ENCODE data around the gene BAAT. TPM values are rescaled to one million over a fixed set of nuclear protein-coding genes. Genes with fewer than 3 reads are reported as not detected.

BAAT gene
- total and polyA plus RNA-seq, 2 of the 13 experiments (the other 11 are each of a cell fraction or from before 2014, with no cell fraction given), result 0.71 to 7.9 TPM

DNA sequence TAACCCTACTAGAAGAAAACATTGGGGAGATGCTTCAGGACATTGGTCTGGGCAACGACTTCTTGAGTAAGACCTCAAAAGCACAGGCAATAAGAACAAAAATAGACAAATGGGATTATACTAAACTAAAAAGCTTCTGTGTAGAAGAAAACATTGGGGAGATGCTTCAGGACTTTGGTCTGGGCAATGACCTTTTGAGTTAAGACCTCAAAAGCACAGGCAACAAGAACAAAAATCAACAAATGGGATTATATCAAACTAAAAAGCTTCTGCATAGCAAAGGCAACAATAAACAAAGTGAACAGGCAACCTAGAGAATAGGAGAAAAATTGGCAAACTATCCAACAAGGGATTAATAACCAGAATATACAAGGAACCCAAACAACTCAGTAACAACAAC, 9.9 kb upstream of the BAAT start (continued):
- TF ChIP-seq KIAA2018 (CRISPR knock-in tag; IDR thresholded peaks at IDR 0.05; ENCODE audit: borderline replicate concordance), result no peak
- TF ChIP-seq PAX8 (CRISPR knock-in tag; IDR thresholded peaks at IDR 0.05; ENCODE audit: borderline replicate concordance), result no peak
- TF ChIP-seq MAFG (CRISPR knock-in tag; IDR thresholded peaks at IDR 0.05), result no peak
- TF ChIP-seq THAP11 (CRISPR knock-in tag; IDR thresholded peaks at IDR 0.05), result no peak
- TF ChIP-seq GATAD2A (CRISPR knock-in tag; IDR thresholded peaks at IDR 0.05), result peak; percentile 17; the same call in 1 of the 2 replicates
- TF ChIP-seq POLR2AphosphoS2 (IDR thresholded peaks at IDR 0.05; ENCODE audit: low read depth, low read length), result no peak
- 0 out of 2 replicates have a peak, but pooled peaks have one; percentile 42 for TF ChIP-seq ZNF280D (CRISPR knock-in tag; IDR thresholded peaks at IDR 0.05)
- no peak for TF ChIP-seq ETV6 (CRISPR knock-in tag; conservative IDR thresholded peaks at IDR 0.05)
- TF ChIP-seq, protein P1, sequence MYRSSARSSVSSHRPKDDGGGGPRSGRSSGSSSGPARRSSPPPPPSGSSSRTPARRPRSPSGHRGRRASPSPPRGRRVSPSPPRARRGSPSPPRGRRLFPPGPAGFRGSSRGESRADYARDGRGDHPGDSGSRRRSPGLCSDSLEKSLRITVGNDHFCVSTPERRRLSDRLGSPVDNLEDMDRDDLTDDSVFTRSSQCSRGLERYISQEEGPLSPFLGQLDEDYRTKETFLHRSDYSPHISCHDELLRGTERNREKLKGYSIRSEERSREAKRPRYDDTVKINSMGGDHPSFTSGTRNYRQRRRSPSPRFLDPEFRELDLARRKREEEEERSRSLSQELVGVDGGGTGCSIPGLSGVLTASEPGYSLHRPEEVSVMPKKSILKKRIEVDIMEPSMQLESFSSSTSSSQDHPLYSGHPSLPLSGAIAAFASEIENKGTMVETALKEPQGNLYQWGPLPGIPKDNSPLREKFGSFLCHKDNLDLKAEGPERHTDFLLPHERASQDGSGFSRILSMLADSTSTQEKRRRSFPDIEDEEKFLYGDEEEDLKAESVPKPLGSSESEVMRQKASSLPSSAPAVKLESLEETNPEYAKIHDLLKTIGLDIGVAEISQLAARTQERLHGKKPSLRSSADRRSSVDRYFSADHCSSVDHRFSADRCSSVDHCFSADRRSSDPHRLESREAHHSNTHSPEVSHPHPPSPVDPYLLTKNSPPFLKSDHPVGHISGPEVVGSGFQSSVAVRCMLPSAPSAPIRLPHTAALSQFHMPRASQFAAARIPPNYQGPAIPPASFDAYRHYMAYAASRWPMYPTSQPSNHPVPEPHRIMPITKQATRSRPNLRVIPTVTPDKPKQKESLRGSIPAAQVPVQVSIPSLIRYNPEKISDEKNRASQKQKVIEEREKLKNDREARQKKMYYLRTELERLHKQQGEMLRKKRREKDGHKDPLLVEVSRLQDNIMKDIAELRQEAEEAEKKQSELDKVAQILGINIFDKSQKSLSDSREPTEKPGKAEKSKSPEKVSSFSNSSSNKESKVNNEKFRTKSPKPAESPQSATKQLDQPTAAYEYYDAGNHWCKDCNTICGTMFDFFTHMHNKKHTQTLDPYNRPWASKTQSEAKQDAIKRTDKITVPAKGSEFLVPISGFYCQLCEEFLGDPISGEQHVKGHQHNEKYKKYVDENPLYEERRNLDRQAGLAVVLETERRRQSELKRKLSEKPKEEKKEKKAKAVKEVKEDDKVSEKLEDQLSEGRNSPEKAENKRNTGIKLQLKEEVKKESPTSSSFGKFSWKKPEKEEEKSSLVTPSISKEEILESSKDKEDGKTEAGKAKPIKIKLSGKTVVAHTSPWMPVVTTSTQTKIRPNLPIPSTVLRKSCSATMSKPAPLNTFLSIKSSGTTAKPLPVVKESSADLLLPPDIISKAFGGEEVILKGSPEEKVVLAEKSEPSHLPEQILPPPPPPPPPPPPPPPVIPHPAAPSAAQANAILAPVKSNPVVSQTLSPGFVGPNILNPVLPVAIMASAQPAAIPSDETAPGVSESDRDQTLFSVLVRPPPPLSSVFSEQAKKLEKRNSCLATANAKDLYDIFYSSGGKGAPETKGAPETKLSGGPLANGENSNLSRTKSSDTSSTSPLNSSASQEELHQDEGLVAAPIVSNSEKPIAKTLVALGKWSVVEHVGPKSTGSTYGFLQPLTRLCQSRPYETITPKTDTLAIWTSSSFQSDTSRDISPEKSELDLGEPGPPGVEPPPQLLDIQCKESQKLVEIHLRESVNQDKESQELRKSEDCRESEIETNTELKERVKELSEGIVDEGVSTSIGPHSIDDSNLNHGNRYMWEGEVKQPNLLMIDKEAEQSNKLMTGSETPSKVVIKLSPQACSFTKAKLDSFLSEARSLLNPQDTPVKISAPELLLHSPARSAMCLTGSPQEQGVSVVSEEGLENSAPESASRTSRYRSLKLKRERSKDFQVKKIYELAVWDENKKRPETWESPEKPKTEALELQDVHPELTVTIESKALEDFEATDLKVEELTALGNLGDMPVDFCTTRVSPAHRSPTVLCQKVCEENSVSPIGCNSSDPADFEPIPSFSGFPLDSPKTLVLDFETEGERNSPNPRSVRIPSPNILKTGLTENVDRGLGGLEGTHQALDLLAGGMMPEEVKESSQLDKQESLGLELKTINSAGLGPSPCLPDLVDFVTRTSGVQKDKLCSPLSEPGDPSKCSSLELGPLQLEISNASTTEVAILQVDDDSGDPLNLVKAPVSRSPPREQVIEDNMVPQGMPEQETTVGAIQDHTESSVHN (CRISPR knock-in tag; IDR thresholded peaks at IDR 0.05), result no peak
- TF ChIP-seq KAT2B (IDR thresholded peaks at IDR 0.05; ENCODE audit: borderline replicate concordance, low read depth, low read length), result no peak

Data from HepG2 (cell line).